GM10248 (cell line): ENCODE measurements around the gene KCNH4.

Experiments used
- CTCF ChIA-PET: fragments of 300-600 bp; sonication (Branson Sonifier 250); formaldehyde crosslinking; extraction: SDS; loops from one replicate; lab custom pipeline; 2021; ENCODE audit warnings: antibody characterized with exemption; lab: Yijun Ruan, JAX
- POLR2A ChIA-PET: fragments of 350-650 bp; sonication (Branson Sonifier 250); formaldehyde crosslinking; extraction: SDS; loops from one replicate; lab custom pipeline; 2020; ENCODE audit warnings: antibody characterized with exemption; lab: Yijun Ruan, JAX
- DNase-seq: peaks from one replicate; pipeline ENCODE4 v3.0.0; 2012; ENCODE audit errors: extremely low spot score
- TF ChIP-seq, protein P1 (sequence below): IDR thresholded peaks from 2 replicates; pipeline ENCODE4 v1.5.1; 2012; ENCODE audit warnings: mild to moderate bottlenecking, low read depth; ENCODE audit errors: extremely low read depth, missing control alignments, control extremely low read depth

The KCNH4 gene

DNA sequence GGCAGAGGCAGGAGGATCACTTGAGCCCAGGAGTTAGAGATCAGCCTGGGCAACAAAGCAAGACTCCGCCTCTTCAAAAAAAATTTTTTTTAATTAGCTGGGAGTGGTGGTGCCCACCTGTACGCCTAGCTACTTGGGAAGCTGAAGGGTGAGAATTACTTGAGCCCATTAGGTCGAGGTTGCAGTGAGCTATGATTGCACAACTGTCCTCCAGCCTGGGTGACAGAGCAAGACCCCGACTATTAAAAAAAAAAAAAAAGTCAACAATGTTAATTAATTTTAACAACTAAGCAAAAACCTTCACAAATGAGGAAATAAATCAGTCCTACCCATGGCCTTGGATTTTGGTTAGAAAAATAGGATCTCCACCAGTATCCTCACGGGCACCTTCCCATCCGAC is 73.8 kb downstream of the KCNH4 start:
- POLR2A ChIA-PET: no interaction called here
- TF ChIP-seq, protein P1, sequence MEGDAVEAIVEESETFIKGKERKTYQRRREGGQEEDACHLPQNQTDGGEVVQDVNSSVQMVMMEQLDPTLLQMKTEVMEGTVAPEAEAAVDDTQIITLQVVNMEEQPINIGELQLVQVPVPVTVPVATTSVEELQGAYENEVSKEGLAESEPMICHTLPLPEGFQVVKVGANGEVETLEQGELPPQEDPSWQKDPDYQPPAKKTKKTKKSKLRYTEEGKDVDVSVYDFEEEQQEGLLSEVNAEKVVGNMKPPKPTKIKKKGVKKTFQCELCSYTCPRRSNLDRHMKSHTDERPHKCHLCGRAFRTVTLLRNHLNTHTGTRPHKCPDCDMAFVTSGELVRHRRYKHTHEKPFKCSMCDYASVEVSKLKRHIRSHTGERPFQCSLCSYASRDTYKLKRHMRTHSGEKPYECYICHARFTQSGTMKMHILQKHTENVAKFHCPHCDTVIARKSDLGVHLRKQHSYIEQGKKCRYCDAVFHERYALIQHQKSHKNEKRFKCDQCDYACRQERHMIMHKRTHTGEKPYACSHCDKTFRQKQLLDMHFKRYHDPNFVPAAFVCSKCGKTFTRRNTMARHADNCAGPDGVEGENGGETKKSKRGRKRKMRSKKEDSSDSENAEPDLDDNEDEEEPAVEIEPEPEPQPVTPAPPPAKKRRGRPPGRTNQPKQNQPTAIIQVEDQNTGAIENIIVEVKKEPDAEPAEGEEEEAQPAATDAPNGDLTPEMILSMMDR: no peak
- DNase-seq: no peak
- CTCF ChIA-PET: interaction anchor here (1.3 to 5.9 kb wide), 4 partner anchors 11 to 82 kb away, joined by 4 to 35 read pairs (median 8); no protein-coding TSS in a partner anchor
